ENCODE results near the gene ASTL.

The ASTL gene

DNA sequence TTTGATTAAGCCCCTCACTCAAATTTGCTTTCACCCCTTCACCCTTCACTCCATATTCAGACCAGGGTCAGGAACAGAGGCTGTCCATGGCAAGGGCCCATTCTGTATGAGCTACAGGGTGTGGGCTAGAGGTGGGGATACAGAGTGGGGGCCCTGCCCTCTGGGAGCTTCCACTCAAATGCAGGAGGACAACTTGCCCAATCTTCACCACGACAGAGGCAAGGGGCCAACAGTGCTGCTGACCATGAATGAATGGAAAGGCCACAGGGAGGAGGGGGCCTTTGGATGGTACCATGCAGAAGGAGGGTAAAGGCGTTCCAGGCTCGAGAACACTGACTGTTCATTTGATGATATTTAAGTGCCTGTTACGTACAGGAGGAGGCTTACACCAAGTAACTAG, 44.8 kb downstream of the ASTL start:
- peaks cover 9 to 10% of the 10 kb centered on the region in 2 experiments for H3K4me1 ChIP-seq (ENCODE audit: control insufficient read depth in 1 of 2, insufficient read depth in 1 of 2, low read depth in 1 of 2, low read length in 1 of 2)
- no peaks in the 10 kb centered on the region for H3K9me3 ChIP-seq
- TF ChIP-seq, protein P1, sequence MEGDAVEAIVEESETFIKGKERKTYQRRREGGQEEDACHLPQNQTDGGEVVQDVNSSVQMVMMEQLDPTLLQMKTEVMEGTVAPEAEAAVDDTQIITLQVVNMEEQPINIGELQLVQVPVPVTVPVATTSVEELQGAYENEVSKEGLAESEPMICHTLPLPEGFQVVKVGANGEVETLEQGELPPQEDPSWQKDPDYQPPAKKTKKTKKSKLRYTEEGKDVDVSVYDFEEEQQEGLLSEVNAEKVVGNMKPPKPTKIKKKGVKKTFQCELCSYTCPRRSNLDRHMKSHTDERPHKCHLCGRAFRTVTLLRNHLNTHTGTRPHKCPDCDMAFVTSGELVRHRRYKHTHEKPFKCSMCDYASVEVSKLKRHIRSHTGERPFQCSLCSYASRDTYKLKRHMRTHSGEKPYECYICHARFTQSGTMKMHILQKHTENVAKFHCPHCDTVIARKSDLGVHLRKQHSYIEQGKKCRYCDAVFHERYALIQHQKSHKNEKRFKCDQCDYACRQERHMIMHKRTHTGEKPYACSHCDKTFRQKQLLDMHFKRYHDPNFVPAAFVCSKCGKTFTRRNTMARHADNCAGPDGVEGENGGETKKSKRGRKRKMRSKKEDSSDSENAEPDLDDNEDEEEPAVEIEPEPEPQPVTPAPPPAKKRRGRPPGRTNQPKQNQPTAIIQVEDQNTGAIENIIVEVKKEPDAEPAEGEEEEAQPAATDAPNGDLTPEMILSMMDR (IDR thresholded peaks at IDR 0.05), result no peak
- no peak overlapping the region for H3K27ac ChIP-seq
- H3K4me3 ChIP-seq (ENCODE audit: low read depth in 1 of 2, low read length in 1 of 2), result no peak overlapping the region
- no peaks in the 10 kb centered on the region for H3K36me3 ChIP-seq
- no peaks in the 10 kb centered on the region for H3K27me3 ChIP-seq

DNA sequence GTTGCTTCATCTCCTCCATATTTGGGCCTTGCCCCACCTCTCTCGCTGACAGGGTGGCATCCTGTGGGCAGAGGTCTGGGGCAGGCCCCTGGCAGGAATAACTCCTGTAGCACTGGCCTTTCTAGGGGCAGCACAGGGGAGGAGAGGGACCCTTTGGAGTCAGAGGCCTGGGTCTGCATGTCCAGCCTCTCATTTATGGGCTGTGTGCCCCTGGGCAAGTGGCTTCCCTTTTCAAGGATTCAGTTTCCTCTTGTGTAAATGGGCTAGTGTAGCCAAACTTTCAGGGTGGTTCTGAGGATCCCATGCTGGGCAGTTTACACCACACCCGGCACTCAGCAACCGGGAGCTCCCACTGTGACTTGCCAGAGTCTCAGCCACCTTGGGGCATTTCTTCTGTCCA, 45.4 kb downstream of the ASTL start:
- no peak overlapping the region for H3K27ac ChIP-seq
- peaks cover 9 to 10% of the 10 kb centered on the region in 2 experiments for H3K4me1 ChIP-seq (ENCODE audit: control insufficient read depth in 1 of 2, insufficient read depth in 1 of 2, low read depth in 1 of 2, low read length in 1 of 2)
- TF ChIP-seq, protein P1 (IDR thresholded peaks at IDR 0.05), result no peak
- no peak overlapping the region for H3K4me3 ChIP-seq (ENCODE audit: low read depth in 1 of 2, low read length in 1 of 2)
- no peaks in the 10 kb centered on the region for H3K27me3 ChIP-seq
- H3K36me3 ChIP-seq, result no peaks in the 10 kb centered on the region
- no peaks in the 10 kb centered on the region for H3K9me3 ChIP-seq

DNA sequence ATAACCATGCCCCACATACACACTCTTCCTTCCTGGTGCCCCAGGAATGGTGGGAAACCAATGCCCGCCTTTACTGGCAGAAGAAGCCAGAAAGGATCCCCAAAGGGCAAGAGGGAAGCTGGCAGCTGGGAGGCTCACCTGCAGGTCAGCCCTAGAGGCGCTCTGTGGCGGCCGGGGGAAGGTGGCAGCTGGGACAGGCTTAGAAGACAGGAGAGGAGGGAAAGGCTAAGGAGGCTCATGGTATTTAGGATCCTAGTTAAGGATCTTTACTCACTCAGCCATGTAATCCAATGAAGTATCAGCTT, 45.8 kb downstream of the ASTL start:
- TF ChIP-seq, protein P1 (IDR thresholded peaks at IDR 0.05), result no peak
- Histone ChIP-seq H3K4me3 (ENCODE audit: low read depth in 1 of 2, low read length in 1 of 2) (no peak overlapping the region), H3K27me3 (no peaks in the 10 kb centered on the region), H3K27ac (no peak overlapping the region), H3K4me1 (ENCODE audit: control insufficient read depth in 1 of 2, insufficient read depth in 1 of 2, low read depth in 1 of 2, low read length in 1 of 2) (peaks cover 9 to 10% of the 10 kb centered on the region in 2 experiments), H3K9me3 (no peaks in the 10 kb centered on the region), H3K36me3 (no peaks in the 10 kb centered on the region)

DNA sequence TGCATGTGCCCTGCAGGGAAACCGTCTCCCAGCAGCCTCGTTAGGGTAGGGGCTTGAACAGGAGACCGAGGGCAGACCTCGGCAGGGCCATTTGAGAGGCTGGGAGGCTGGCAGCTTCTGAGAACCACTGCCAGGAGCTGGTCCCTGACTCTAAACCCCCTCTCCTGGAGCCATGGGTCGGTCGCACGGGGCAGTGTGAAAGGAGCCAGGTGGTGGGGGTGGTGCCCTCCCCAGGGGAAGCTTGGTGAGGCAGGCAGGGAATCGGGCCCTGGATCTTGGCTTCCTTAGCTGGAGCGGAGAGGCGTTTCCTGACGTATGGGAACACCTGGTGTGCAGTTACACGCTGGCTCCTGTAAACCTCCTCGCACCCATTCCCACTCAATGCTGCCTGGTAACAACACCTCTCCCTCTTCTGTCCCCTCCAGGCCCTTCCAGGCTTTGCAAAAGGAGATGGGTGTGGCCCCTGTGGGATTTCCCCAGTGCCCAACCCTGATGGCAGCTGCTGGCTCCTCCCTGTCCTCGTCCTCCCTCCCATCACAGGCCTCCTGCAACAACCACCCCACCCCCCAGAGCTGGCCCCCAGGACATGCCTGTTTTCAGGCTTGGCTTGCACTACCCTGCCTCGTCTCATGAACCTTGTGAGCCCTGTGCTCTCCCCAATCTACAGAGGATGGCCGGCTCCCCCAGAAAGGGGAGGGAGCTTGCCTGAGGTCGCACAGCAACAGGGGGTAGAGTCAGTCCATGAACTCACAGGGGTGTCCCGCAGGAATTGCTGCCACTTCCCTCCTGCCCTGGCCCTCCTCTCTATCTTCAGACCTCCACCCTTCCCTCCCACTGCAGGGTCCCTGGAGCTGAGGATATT, 46.4 kb downstream of the ASTL start:
- Histone ChIP-seq H3K36me3 (no peaks in the 10 kb centered on the region), H3K27me3 (no peaks in the 10 kb centered on the region), H3K9me3 (no peaks in the 10 kb centered on the region), H3K27ac (no peak overlapping the region), H3K4me1 (ENCODE audit: control insufficient read depth in 1 of 2, insufficient read depth in 1 of 2, low read depth in 1 of 2, low read length in 1 of 2) (peaks cover 9 to 10% of the 10 kb centered on the region in 2 experiments), H3K4me3 (ENCODE audit: low read depth in 1 of 2, low read length in 1 of 2) (no peak overlapping the region)
- TF ChIP-seq, protein P1 (IDR thresholded peaks at IDR 0.05), result no peak

DNA sequence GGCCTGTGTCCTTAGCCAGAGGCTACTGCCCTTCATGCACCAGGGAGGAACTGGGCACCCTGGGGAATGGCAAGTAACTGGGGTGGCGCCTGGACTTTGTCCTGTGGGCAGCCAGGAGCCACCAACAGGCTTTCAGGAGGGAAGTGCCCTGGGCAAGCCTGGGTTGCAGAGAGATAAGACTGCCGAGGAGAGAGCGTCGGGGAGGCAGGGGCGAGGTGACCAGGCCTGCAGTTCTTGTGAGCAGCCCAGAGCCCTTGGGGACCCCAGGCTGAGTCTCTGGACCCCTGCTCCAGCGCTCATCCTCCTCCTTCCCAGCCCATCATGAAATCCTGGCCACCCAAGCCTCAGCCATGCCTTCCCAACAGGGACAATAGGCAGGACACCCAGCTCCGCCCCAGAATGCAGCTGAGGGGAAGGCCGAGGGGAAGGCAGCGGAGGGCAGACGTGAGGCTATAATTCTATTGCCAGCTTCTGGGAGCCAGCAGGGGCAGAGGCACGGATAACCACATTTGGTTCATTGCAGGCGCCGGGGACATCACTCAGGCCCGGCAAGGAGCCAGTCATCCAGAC, 47.1 kb downstream of the ASTL start:
- H3K36me3 ChIP-seq, result no peaks in the 10 kb centered on the region
- no peaks in the 10 kb centered on the region for H3K27me3 ChIP-seq
- peaks cover 9 to 10% of the 10 kb centered on the region in 2 experiments for H3K4me1 ChIP-seq (ENCODE audit: control insufficient read depth in 1 of 2, insufficient read depth in 1 of 2, low read depth in 1 of 2, low read length in 1 of 2)
- TF ChIP-seq, protein P1 (IDR thresholded peaks at IDR 0.05), result no peak
- H3K9me3 ChIP-seq, result no peaks in the 10 kb centered on the region
- H3K27ac ChIP-seq, result no peak overlapping the region
- no peak overlapping the region for H3K4me3 ChIP-seq (ENCODE audit: low read depth in 1 of 2, low read length in 1 of 2)

All from neutrophil (primary cell).